Measurements from ENCODE around the gene ORAI3.

Gene ORAI3

GRCh38 chr16:30972872-30973271, 24.0 kb downstream of the ORAI3 start:
- FAIRE-seq, result no peak

DNA sequence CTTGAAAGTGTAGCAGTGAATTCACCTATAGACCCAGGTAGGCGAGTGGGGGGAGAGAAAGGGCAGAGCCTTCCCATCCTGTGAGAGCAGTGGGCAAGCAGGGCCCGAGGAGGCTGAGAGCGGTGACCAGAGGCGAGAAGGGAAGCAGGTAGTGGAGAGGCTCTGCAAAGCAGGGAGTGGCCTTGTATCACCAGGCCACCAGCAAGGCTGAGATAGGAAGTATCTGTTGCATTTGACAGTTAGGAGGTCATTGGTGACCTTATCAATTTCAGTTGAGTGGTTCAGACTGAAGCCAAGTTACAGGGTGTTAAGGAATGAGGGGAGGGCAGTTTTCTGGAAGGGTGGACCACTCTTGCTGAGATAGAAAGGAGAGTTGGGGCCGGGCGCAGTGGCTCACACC, 25.5 kb downstream of the ORAI3 start:
- no peak for FAIRE-seq

DNA sequence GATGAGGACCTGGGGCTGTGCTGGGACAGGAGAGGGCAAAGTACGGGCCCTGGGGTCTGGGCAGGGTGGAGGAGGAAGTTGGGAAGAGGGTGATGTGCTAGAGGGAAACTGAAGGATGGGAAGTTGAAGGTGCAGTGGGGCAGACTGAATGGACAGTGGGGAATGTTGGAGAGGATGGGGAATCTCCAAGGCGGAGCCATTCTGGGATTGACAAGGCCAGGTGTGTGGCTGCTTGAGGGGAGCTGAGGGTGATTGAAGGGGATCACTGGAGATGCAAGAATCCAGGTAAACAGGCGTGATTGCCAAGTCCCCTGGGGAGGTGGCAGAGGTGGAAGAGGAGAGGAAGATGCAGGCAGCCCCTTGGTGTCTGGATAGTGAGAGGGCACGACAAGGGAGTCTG, 27.6 kb downstream of the ORAI3 start:
- no peak for FAIRE-seq

DNA sequence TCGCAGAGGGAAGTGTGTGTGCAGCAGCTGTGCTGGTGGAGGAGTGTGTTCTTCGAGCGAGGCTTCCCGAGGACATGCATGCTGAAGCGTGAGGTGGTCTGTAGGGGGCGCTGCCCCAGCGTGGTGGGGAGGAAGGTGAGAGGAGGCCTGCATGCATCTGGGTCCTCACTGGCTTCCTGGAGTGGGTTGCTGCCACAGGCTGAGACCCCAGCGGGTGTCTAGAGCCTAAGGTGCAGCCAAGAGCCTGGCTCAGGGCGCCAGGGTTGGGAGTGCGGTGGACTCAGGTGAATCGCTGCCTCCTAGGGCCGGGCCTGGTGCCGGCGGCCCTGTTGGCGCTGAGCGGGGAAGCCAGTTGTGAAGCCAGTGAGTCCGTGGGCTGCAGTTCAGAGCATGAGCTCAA, 28.6 kb downstream of the ORAI3 start:
- no peak for FAIRE-seq

- no peak for FAIRE-seq
Observed at GRCh38 chr16:30979170-30980022, 30.5 kb downstream of the ORAI3 start.

DNA sequence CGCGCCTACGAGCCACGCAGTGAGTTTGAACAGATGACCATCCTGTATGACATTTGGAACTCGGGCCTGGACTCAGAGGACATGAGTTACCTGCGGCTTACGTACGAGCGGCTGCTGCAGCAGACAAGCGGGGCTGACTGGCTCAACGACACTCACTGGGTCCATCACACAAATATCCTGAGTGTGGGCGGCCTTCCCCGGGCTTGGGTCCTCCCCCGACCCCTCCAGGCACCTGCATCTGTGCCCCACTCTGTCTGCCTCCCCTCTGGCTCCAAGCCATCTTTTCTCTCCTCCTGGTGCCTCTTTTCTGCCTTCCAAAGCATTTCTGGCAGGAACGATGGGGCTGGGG, 31.1 kb downstream of the ORAI3 start:
- no peak for FAIRE-seq

DNA sequence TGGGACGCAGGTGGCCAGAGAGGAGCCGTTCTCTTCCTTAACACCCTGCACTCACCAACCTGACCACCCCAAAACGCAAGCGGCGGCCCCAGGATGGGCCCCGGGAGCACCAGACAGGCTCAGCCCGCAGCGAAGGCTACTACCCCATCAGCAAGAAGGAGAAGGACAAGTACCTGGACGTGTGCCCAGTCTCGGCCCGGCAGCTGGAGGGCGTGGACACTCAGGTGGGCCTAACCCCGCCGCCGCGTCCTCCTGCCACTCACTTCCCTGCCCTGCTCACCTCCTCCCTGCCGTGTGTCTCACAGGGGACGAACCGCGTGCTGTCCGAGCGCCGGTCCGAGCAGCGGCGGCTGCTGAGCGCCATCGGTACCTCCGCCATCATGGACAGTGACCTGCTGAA, 31.6 kb downstream of the ORAI3 start:
- no peak for FAIRE-seq

GRCh38 chr16:30980959-30981358, 32.1 kb downstream of the ORAI3 start:
- no peak for FAIRE-seq

DNA sequence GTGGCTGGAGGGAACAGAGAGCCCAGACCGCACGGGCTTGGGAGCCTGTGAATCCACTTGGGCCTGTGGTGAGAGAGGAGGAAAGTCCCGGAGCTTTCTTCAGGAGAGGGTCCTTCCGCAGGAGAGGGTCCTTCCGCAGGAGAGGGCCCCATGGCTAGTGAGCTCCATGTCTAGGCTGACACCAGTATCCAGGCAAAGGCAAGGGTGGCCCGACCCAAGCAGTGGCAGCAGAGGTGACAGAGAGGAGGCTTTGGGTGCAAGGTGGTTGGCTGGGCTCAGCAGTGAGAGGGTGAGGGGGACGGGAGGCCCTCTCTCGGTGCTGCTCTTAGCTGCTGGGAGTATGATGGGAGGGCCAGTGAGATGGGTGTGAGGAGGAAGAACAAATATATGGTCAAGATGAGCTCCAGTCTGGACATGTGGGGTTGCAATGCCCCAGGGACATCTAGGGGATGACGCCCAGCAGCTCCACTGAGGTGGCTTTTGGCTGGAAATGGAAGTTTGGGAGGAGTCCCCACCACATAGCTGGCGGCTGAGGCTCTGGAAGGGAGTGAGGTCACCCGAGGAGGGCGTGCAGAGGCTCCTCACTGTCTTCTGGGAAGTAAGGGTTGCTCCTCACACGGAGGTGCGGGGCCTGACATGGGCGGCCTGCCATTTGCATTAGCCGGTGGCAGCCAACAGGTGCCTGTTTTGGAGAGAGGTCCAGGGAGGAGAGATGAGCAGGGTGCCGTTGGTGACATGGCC, 33.9 kb downstream of the ORAI3 start:
- FAIRE-seq, result no peak

DNA sequence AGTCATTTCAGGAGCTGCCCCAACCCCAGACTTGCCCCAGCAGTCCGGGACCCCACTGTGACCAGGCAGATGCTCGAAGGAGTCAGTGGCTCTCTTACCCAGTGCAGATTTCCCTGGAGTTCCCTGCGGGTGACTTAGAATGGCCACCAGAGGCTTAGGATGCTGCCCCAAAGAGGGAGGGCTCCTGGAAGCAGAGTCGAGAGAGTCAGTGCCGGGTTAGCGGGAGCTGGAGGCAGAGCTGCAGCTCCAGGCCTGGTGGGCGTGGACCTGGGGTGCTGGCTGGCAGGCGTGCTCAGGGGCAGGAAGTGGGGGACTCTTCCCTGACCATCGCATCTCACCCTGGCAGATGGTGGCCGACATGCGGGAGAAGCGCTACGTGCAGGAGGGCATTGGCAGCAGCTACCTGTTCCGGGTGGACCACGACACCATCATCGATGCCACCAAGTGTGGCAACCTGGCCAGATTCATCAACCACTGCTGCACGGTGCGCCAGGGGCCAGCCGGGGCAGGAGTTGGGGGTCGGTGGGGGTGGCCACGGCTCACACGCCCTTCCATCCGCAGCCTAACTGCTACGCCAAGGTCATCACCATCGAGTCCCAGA, 34.5 kb downstream of the ORAI3 start:
- no peak for FAIRE-seq

DNA sequence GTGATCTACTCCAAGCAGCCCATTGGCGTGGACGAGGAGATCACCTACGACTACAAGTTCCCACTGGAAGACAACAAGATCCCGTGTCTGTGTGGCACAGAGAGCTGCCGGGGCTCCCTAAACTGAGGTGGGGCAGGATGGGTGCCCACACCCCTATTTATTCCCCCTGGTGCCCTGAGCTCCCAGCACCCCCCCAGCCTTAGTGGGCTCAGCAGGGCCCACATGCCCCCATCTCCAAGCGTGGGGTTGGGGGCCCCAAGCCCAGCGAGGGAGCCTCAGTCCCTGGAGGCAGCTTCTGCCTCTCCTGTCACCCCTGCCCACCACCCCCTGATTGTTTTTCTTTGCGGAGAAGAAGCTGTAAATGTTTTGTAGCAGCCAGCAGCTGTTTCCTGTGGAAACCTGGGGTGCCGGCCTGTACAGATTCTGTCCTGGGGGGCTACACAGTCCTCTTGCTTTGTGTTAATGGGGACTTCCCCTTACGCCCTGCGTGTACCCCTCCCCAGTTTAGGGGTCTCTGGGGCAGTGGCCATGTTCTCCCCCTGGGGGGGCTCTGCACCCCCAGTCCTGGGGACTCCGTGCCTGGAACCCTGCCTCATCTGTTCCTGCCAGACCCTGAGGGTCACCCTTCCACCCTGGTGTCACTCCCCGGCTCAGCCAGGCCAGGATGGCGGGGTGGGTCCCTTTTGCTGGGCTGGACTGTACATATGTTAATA, 35.2 kb downstream of the ORAI3 start:
- no peak for FAIRE-seq

GRCh38 chr16:30984669-30985400, 36.0 kb downstream of the ORAI3 start, which contains the start of gene HSD3B7:
TSS of gene HSD3B7 (plus strand) at chr16:30985207. CDS start at chr16:30985659, 452 bp downstream.
- peak; percentile 58 for FAIRE-seq

- FAIRE-seq, result no peak
Observed at GRCh38 chr16:30985401-30986128, 36.7 kb downstream of the ORAI3 start.

DNA sequence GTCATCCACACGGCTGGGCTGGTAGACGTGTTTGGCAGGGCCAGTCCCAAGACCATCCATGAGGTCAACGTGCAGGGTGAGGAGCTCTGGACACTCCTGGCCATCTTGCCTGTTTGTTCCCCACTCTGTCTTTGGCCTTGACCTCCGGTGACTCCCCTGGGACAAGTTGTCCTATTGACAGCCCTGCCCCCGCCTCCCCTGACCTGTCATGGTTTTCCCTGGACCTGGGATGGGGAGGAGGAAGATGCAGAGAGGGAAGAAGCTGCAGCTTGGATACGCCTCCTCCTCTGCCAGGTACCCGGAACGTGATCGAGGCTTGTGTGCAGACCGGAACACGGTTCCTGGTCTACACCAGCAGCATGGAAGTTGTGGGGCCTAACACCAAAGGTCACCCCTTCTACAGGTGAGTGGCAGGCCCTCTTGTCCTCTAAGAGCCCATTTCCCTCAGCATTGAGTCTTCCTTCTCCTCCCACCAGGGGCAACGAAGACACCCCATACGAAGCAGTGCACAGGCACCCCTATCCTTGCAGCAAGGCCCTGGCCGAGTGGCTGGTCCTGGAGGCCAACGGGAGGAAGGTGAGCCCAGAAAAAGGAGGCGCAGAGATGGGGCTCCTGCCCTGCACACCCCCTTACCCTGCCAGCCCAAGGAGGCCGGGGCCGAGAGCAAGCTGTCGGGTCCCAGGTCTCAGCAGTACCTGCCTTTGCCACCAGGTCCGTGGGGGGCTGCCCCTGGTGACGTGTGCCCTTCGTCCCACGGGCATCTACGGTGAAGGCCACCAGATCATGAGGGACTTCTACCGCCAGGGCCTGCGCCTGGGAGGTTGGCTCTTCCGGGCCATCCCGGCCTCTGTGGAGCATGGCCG, 37.5 kb downstream of the ORAI3 start:
- no peak for FAIRE-seq

- no peak for FAIRE-seq
Observed at GRCh38 chr16:30987581-30988190, 38.8 kb downstream of the ORAI3 start.

- no peak for FAIRE-seq
Observed at GRCh38 chr16:30989469-30990047, 40.7 kb downstream of the ORAI3 start.

GRCh38 chr16:30990105-30990504, 41.2 kb downstream of the ORAI3 start:
- FAIRE-seq, result no peak

DNA sequence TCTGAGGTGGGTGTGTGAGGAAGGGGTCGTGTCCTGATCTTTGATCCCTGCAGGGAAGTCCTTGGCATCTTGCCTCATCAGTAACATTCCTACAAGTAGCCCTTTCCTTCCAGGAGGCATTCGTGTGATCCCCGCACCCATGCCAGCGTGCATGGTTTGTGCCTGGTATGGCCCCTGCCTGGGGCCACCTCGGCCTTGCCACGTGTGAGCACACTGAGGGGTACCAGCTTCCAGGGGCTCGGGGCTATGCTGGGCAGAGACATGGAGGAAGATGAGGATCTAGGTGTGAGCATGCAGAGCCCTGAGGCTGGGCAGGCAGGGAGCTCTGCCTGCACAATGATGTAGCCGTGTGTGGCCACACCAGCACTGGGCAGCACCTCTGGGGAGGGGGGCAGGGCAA, 42.2 kb downstream of the ORAI3 start:
- no peak for FAIRE-seq

GRCh38 chr16:30992276-30992780, 43.5 kb downstream of the ORAI3 start:
- no peak for FAIRE-seq
